HG02623 (cell line): ENCODE results near the gene TRAK1.

Experiments
- ATAC-seq: cut with Tn5 transposase; IDR thresholded peaks from one replicate; pipeline ENCODE4 v1.9.1; 2021; ENCODE audit warnings: moderate library complexity; ENCODE audit not compliant: unreplicated experiment

Gene TRAK1

GRCh38 chr3:42270561-42270960 is 179.4 kb downstream of the TRAK1 start:
- no peak for ATAC-seq

DNA sequence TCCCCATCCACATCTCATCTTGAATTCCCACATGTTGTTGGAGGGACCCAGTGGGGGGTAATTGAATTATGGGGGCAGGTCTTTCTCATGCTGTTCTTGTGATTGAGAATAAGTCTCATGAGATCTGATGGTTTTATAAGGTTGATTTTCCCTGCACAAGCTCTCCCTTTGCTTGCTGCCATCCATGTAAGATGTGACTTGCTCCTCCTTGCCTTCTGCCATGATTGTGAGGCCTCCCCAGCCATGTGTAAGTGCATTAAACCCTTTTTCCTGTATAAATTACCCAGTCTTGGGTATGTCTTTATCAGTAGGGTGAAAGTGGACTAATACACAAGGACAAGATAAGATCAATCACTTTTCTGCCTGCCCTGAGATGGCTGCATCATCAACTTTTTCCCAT is 180.6 kb downstream of the TRAK1 start:
- ATAC-seq, result no peak

DNA sequence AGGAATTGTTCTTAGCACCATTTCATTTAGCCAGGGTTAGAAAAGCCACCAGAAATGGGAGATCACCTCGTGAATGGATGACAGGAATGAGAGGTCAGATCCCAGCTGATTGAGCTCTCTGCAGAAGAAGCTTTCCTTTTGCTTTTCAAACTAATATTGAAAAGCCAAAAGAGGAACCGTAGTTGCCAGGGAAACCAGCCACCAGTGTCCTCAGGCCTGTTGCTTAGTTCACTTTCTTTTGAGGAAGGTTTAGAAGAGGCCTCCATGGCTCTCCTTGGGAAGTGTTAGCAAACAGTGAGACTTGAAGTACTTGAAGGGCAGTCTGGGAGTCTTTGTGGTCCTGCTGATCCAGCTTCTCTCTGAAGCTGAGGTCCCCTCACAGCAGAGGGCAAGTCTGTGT is 182.2 kb downstream of the TRAK1 start:
- ATAC-seq, result no peak

DNA sequence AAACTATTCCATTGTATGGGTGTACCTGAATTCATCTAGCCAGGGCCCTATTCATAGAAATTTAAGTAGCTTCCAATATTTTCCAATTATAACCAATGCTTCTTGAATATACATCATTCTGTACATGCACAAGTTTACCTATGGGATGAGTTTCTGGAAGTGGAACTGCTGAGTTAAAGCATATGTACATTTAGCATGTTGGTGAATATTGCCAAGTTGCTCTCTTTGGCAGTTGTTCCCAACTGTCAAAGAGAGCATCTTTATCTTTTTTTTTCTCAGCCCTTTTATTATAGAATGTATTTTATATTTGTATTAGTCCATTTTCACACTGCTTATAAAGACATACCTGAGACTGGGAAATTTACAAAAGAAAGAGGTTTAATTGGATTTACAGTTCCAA is 183.1 kb downstream of the TRAK1 start:
- no peak for ATAC-seq

DNA sequence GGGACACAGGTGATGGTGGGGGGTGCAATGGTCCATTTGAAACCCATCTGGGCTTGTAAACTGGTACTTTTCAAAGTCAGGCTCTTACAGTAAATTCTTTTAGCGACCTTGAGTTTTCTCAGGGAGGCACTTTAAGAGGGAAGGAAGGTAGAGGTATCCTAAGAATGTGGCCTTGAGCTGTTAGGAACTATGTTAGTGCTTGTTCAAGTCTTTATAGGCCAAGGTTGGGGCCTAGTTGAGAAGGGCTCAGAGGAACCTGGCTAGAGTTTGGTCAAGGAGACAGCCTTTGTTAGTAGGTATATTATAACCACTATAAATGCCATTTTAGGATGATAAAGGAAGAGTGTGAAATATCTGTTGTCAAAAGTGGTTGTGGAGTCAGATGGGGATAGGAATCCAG is 184.1 kb downstream of the TRAK1 start:
- no peak for ATAC-seq
